Uterus (tissue), 4 donors: ENCODE measurements around the gene IGFALS. TPM values are rescaled to one million over a fixed set of nuclear protein-coding genes. Genes with fewer than 3 reads are reported as not detected.

Source experiments
- DNase-seq, 2 donors: peaks; one replicate each; pipeline ENCODE4 v3.0.0-alpha.2; 2019 to 2020
- H3K27ac ChIP-seq, 2 donors: fragments of 200-600 bp; sonication (generic); 1 replicate in 1 of 2; 2 replicates in 1 of 2; pipeline ENCODE4 v1.5.1; 2016 to 2018
- H3K27me3 ChIP-seq, 2 donors: fragments of 200-600 bp; sonication (generic); one replicate each; pipeline ENCODE4 v1.5.1; 2018 to 2019; ENCODE audit warnings: control low read depth in 1 of 2
- H3K36me3 ChIP-seq, 2 donors: fragments of 200-600 bp; sonication (generic); one replicate each; pipeline ENCODE4 v1.5.1; 2019; ENCODE audit warnings: control low read depth in 1 of 2
- H3K4me1 ChIP-seq, 2 donors: fragments of 200-600 bp; sonication (generic); one replicate each; pipeline ENCODE4 v1.5.1; 2018 to 2019; ENCODE audit warnings: control low read depth in 1 of 2
- H3K4me3 ChIP-seq, 2 donors: fragments of 200-600 bp; sonication (generic); 1 replicate in 1 of 2; 2 replicates in 1 of 2; pipeline ENCODE4 v1.5.1; 2018 to 2019; ENCODE audit warnings: mild to moderate bottlenecking in 1 of 2
- H3K9me3 ChIP-seq, 2 donors: fragments of 200-600 bp; sonication (generic); one replicate each; pipeline ENCODE4 v1.5.1; 2019; ENCODE audit warnings: control low read depth in 1 of 2
- POLR2A ChIP-seq, 2 donors: fragments of 450-650 bp; IDR thresholded peaks; one replicate each; pipeline ENCODE4 v1.6.1; 2016; ENCODE audit warnings: antibody characterized with exemption in 2 of 2, mild to moderate bottlenecking in 1 of 2, moderate library complexity in 1 of 2
- intact Hi-C: fragments of 100-400 bp; cut with DNase I; formaldehyde crosslinking; loops from one replicate; pipeline ENCODE4 v1.15.1; 2023; ENCODE audit warnings: low total_unique reads
- total RNA-seq, 4 donors: library from RNA; depleted of rRNA in 3 of 4; stranded (reverse); fragments of >200 nt in 3 of 4; gene quantifications; one replicate each; pipeline versions ENCODE4 v1.1.0 to v1.2.4, GENCODE V29; 2014 to 2023
- TF ChIP-seq, protein P1 (sequence below), 4 experiments: fragments of 200-600 bp in 2 of 4; fragments of 450-650 bp in 2 of 4; sonication (generic) in 2 of 4; IDR thresholded peaks; one replicate each; pipeline ENCODE4 v1.5.1; 2016 to 2019; ENCODE audit warnings: antibody characterized with exemption in 4 of 4, mild to moderate bottlenecking in 2 of 4, moderate library complexity in 1 of 4
- donor health status: DM: yes; HTN: yes; CAD: no.

The IGFALS gene
- total RNA-seq, 4 donors from 2014 or later = 0.49 to 1.2 TPM; not detected in 2

DNA sequence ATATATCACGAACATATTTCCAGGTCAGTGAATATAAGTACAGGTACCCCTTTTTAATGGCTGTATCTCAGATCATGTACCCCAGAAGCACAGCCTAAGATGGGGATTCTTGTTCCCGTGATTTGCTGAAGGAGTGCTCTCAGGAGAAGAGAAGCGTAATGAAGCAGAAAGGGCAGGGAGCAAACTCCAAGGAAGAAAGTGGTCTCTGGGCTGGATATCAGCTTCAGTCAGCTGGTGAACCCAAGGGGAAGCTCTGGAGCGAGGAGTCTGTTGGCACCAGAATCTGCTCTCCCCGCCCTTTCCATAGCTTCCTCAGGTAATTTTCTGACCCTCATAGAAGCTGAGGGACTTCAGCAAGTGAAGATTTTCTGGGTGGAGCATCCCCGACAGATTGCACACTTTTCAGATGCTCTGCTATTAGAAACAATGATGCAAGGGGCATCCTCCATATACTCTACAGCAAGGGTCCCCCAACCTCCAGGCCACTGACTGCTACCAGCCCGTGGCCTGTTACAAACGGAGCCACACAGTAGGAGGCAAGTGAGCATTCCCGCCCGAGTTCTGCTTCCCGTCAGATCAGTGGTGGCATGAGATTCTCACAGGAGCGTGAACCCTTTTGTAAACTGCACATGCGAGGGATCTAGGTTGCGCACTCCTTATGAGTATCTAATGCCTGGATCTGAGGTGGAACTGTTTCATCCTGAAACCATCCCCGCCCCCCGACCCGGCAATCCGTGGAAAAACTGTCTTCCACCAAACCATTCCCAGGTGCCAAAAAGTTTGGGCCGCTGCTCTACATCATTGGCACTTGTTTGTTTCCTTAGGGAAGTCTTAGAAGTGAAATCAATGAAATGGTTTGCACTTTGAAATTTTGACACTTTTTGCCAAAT is 37.9 kb upstream of the IGFALS start:
- Histone ChIP-seq H3K4me1 (peaks cover 0 to 3% of the 10 kb centered on the region in 2 donors), H3K27me3 (no peaks in the 10 kb centered on the region), H3K4me3 (no peak overlapping the region), H3K9me3 (no peaks in the 10 kb centered on the region), H3K36me3 (no peaks in the 10 kb centered on the region), H3K27ac (no peak overlapping the region)
- no peak for DNase-seq
- intact Hi-C loops = no loop called here
- TF ChIP-seq POLR2A (IDR thresholded peaks at IDR 0.05) = no peak
- TF ChIP-seq, protein P1, sequence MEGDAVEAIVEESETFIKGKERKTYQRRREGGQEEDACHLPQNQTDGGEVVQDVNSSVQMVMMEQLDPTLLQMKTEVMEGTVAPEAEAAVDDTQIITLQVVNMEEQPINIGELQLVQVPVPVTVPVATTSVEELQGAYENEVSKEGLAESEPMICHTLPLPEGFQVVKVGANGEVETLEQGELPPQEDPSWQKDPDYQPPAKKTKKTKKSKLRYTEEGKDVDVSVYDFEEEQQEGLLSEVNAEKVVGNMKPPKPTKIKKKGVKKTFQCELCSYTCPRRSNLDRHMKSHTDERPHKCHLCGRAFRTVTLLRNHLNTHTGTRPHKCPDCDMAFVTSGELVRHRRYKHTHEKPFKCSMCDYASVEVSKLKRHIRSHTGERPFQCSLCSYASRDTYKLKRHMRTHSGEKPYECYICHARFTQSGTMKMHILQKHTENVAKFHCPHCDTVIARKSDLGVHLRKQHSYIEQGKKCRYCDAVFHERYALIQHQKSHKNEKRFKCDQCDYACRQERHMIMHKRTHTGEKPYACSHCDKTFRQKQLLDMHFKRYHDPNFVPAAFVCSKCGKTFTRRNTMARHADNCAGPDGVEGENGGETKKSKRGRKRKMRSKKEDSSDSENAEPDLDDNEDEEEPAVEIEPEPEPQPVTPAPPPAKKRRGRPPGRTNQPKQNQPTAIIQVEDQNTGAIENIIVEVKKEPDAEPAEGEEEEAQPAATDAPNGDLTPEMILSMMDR (IDR thresholded peaks at IDR 0.05) = no peak

DNA sequence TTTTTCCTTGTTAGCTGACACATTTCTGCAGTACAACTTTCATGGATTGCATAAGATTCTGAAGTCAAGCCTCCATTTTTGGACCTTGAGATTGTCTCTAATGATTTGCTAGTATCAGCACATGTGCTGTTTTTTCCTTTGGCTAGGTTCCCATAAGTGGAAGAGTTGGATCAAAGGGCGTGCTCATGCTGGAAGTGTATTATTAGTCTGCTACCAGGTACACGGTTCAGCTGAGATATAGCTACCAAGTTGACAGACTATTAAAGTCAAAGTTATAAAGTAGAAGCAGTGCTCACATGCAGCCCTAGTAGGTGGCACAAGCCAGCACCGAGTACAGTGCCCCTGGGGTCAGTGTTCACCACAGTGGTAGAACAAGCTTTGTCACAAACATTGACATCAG is 36.7 kb upstream of the IGFALS start:
- Histone ChIP-seq H3K27ac (no peak overlapping the region), H3K9me3 (no peaks in the 10 kb centered on the region), H3K27me3 (no peaks in the 10 kb centered on the region), H3K4me3 (no peak overlapping the region), H3K36me3 (no peaks in the 10 kb centered on the region), H3K4me1 (peaks cover 0 to 10% of the 10 kb centered on the region in 2 donors)
- TF ChIP-seq, protein P1 (IDR thresholded peaks at IDR 0.05) = no peak
- intact Hi-C loops = no loop called here
- no peak for DNase-seq

DNA sequence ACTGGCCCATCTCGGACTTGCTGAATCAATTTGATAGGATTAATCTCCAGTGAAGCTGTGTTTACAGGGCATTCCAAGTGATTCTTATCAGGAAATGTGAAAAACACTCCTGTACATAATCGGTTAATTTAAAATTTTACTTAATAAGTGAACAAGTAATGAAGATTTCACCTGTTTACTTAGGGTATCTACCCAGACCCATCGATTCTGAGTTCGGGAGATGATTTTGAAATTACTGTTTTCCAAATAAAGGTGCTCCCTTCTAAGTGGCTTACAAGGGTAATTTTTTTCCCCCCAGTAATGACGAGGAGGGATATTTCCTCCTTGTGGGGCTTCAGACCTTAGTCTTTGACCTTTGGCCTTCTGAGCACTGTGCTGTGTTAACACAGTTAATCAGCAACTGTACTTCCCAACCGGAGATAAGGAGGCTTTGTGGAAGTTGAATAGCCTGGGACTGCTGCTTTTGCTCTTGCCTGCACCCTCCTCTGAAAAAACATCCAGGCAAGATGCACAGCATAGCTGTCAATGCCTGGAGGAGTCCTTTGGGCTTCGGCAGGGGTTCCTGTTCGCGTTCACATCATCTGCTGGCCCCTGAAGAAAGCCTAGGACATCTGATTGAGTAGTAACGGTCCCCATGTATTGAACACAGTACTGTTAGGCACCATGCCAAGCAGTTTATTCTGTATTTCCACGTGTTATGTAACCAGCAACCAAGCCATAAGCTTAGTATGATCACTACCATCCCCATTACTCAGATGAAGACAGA is 35.3 kb upstream of the IGFALS start:
- TF ChIP-seq POLR2A (IDR thresholded peaks at IDR 0.05) = no peak
- TF ChIP-seq, protein P1 (IDR thresholded peaks at IDR 0.05) = no peak
- H3K4me3 ChIP-seq = no peak overlapping the region
- peaks cover 0 to 12% of the 10 kb centered on the region in 2 donors for H3K4me1 ChIP-seq
- no peaks in the 10 kb centered on the region for H3K9me3 ChIP-seq
- H3K36me3 ChIP-seq = no peaks in the 10 kb centered on the region
- intact Hi-C loops = no loop called here
- no peak overlapping the region for H3K27ac ChIP-seq
- no peak for DNase-seq
- no peaks in the 10 kb centered on the region for H3K27me3 ChIP-seq

DNA sequence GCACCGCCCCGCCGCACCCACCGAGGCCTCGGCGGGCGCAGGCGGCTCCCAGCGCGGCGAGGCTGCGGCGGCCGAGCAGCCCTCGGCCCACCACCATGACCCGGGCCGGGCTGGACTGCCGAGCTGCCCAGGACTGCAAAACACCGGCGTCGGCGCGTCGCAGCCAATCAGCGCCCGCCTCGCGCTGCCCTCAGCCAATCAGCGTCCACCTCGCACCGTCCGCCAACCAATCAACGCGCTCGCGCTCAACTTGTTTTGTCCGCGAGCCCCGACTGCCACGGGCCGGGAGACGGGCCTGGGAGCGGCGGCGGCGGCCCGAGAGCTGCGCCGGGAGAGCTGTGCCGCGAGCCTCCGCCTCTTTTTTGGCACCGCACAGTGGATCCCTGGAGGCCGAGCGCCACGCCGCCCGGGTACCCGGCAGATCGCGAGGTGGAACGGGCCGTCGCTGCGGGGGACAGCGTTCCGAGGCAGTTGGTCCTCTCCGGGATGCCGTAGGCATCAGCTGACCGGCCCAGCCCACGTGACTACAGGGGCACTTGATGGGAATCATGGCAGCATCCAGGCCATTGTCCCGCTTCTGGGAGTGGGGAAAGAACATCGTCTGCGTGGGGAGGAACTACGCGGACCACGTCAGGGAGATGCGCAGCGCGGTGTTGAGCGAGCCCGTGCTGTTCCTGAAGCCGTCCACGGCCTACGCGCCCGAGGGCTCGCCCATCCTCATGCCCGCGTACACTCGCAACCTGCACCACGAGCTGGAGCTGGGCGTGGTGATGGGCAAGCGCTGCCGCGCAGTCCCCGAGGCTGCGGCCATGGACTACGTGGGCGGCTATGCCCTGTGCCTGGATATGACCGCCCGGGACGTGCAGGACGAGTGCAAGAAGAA is 33.4 kb upstream of the IGFALS start, which contains the start of the genes FAHD1 and HAGH:
Gene FAHD1, plus strand, starts transcription at position 516 of the 883 bp plus-strand sequence. Its CDS starts 33 bp downstream, at position 549.
Gene HAGH, minus strand, starts transcription at position 135 of the 883 bp plus-strand sequence. Its CDS starts 38 bp downstream, at position 97.
- intact Hi-C loops = no loop called here
- peaks cover 0 to 12% of the 10 kb centered on the region in 2 donors for H3K4me1 ChIP-seq
- no peaks in the 10 kb centered on the region for H3K36me3 ChIP-seq
- H3K4me3 ChIP-seq = peak within 1 kb of the TSS; percentile 95 to 96
- peak; percentile 25 to 52 for TF ChIP-seq POLR2A (IDR thresholded peaks at IDR 0.05)
- TF ChIP-seq, protein P1 (IDR thresholded peaks at IDR 0.05) = peak in 1 of 4 experiments; percentile 28
- H3K27ac ChIP-seq = peak within 1 kb of the TSS; percentile 75 to 81
- H3K9me3 ChIP-seq = no peaks in the 10 kb centered on the region
- H3K27me3 ChIP-seq = no peaks in the 10 kb centered on the region
- DNase-seq = peak; percentile 89 to 93
